Ishikawa (cell line): ENCODE data around the gene CIAO2B.
A peak's percentile ranks its signal among the peaks of the same experiment; 100 is the strongest.

Source experiments
- CEBPB ChIP-seq: IDR thresholded peaks from 2 replicates; pipeline ENCODE4 v1.6.1; 2012
- CREB1 ChIP-seq: IDR thresholded peaks from 2 replicates; pipeline ENCODE4 v1.6.1; 2012; ENCODE audit warnings: low read depth
- EGR1 ChIP-seq: IDR thresholded peaks from 2 replicates; pipeline ENCODE4 v1.6.1; 2012
- EP300 ChIP-seq: IDR thresholded peaks from 2 replicates; pipeline ENCODE4 v1.6.1; 2012; ENCODE audit warnings: borderline replicate concordance
- FOXM1 ChIP-seq: IDR thresholded peaks from 2 replicates; pipeline ENCODE4 v1.6.1; 2012; ENCODE audit warnings: low read depth, borderline replicate concordance
- MAX ChIP-seq: IDR thresholded peaks from 2 replicates; pipeline ENCODE4 v1.6.1; 2012
- NFIC ChIP-seq: IDR thresholded peaks from 2 replicates; pipeline ENCODE4 v1.6.1; 2012
- RAD21 ChIP-seq: IDR thresholded peaks from 2 replicates; pipeline ENCODE4 v1.6.1; 2012; ENCODE audit warnings: low read depth
- REST ChIP-seq: IDR thresholded peaks from 2 replicates; pipeline ENCODE4 v1.6.1; 2012; ENCODE audit warnings: low read depth, mild to moderate bottlenecking
- TAF1 ChIP-seq: IDR thresholded peaks from 2 replicates; pipeline ENCODE4 v1.6.1; 2012; ENCODE audit warnings: low read depth, mild to moderate bottlenecking
- TCF12 ChIP-seq: IDR thresholded peaks from 2 replicates; pipeline ENCODE4 v1.6.1; 2012; ENCODE audit warnings: low read depth
- TEAD4 ChIP-seq: IDR thresholded peaks from 2 replicates; pipeline ENCODE4 v1.6.1; 2012
- USF1 ChIP-seq: IDR thresholded peaks from 2 replicates; pipeline ENCODE4 v1.6.1; 2012
- YY1 ChIP-seq: IDR thresholded peaks from 2 replicates; pipeline ENCODE4 v1.6.1; 2012; ENCODE audit warnings: low read depth
- ZBTB7A ChIP-seq: IDR thresholded peaks from 2 replicates; pipeline ENCODE4 v1.6.1; 2012; ENCODE audit warnings: low read depth

CIAO2B gene

GRCh38 chr16:66934138-66934838, at the start of gene CIAO2B:
Gene CIAO2B, minus strand, starts transcription at chr16:66934402. Its CDS starts 38 bp downstream, at chr16:66934364.
- TF ChIP-seq ZBTB7A (no peak), EP300 (no peak), TEAD4 (no peak), MAX (peak; percentile 83), YY1 (peak; percentile 42; the same call in 1 of the 2 replicates), TCF12 (no peak), NFIC (0 out of 2 replicates have a peak, but pooled peaks have one; percentile 20), REST (no peak), TAF1 (peak; percentile 86), FOXM1 (no peak), RAD21 (no peak), CEBPB (no peak), USF1 (no peak), CREB1 (no peak; the same call in 1 of the 2 replicates), EGR1 (no peak)

- TF ChIP-seq CREB1 (no peak), EP300 (no peak), CEBPB (no peak), NFIC (no peak), TCF12 (no peak), USF1 (no peak), TEAD4 (no peak), ZBTB7A (no peak), RAD21 (no peak), YY1 (no peak), REST (no peak), MAX (no peak), FOXM1 (no peak)
These were observed 48.8 kb upstream of the CIAO2B start for GRCh38 chr16:66983033-66983432.

- no peak for TF ChIP-seq EGR1
- TF ChIP-seq ZBTB7A, result no peak
- TF ChIP-seq MAX, result no peak
- no peak for TF ChIP-seq NFIC
- TF ChIP-seq REST, result no peak
- TF ChIP-seq TCF12, result no peak
- no peak for TF ChIP-seq USF1
- no peak for TF ChIP-seq YY1
- no peak for TF ChIP-seq TAF1
- no peak for TF ChIP-seq EP300
- no peak for TF ChIP-seq FOXM1
- TF ChIP-seq CEBPB, result no peak
- TF ChIP-seq CREB1, result no peak
- TF ChIP-seq TEAD4, result no peak
- TF ChIP-seq RAD21, result no peak
These were observed 45.0 kb upstream of the CIAO2B start for GRCh38 chr16:66979011-66979717.
